Measurements from ENCODE around the gene ZFYVE28.
"Not testable (repeated sequence)": the region's sequence is repeated elsewhere in the genome, so short reads cannot be mapped to it uniquely, and the experiment has no call there.

ZFYVE28 gene

GRCh38 chr4:2286904-2287593 lies 131.4 kb downstream of the ZFYVE28 start:
- no peak for DNase-seq (ENCODE audit: low spot score)

- DNase-seq (ENCODE audit: low spot score), result no peak
These were observed 132.6 kb downstream of the ZFYVE28 start for GRCh38 chr4:2285613-2286381.

- DNase-seq (ENCODE audit: low spot score), result peak; percentile 73
These were observed 133.4 kb downstream of the ZFYVE28 start for GRCh38 chr4:2284934-2285612.

- no peak for DNase-seq (ENCODE audit: low spot score)
These were observed 134.1 kb downstream of the ZFYVE28 start for GRCh38 chr4:2284161-2284933.

GRCh38 chr4:2283199-2283711 lies 135.2 kb downstream of the ZFYVE28 start:
- DNase-seq (ENCODE audit: low spot score), result no peak

GRCh38 chr4:2281575-2282343 lies 136.7 kb downstream of the ZFYVE28 start:
- no peak for DNase-seq (ENCODE audit: low spot score)

- no peak for DNase-seq (ENCODE audit: low spot score)
These were observed 137.7 kb downstream of the ZFYVE28 start for GRCh38 chr4:2280531-2281300.

GRCh38 chr4:2277956-2278355 lies 140.5 kb downstream of the ZFYVE28 start:
- DNase-seq (ENCODE audit: low spot score), result no peak

GRCh38 chr4:2276581-2277325 lies 141.7 kb downstream of the ZFYVE28 start:
- DNase-seq (ENCODE audit: low spot score), result no peak

GRCh38 chr4:2275546-2276251 lies 142.7 kb downstream of the ZFYVE28 start:
- DNase-seq (ENCODE audit: low spot score), result no peak

- not testable (repeated sequence) for DNase-seq (ENCODE audit: low spot score)
These were observed 143.4 kb downstream of the ZFYVE28 start for GRCh38 chr4:2275044-2275397.

GRCh38 chr4:2274320-2275043 lies 144.0 kb downstream of the ZFYVE28 start:
- DNase-seq (ENCODE audit: low spot score), result no peak

GRCh38 chr4:2273657-2274319 lies 144.7 kb downstream of the ZFYVE28 start:
- DNase-seq (ENCODE audit: low spot score), result no peak

- no peak for DNase-seq (ENCODE audit: low spot score)
These were observed 145.2 kb downstream of the ZFYVE28 start for GRCh38 chr4:2273221-2273620.

GRCh38 chr4:2272828-2273120 lies 145.7 kb downstream of the ZFYVE28 start:
- DNase-seq (ENCODE audit: low spot score), result no peak

- DNase-seq (ENCODE audit: low spot score), result no peak
These were observed 146.2 kb downstream of the ZFYVE28 start for GRCh38 chr4:2272026-2272827.

All from AG08395 (cell line).